Sigmoid colon (tissue), 7 donors: ENCODE data around the gene PKN2. TPM values are rescaled to one million over a fixed set of nuclear protein-coding genes. Genes with fewer than 3 reads are reported as not detected.

Experiments
- DNase-seq: peaks from one replicate; pipeline ENCODE4 v3.0.0-alpha.2; 2019
- H3K27ac ChIP-seq, 4 donors: fragments of 200-600 bp; sonication (generic); one replicate each; pipeline ENCODE4 v1.5.1; 2016 to 2019; ENCODE audit warnings: mild to moderate bottlenecking in 1 of 4
- H3K27me3 ChIP-seq, 3 donors: fragments of 200-600 bp; sonication (generic); one replicate each; pipeline ENCODE4 v1.5.1; 2019; ENCODE audit warnings: mild to moderate bottlenecking in 1 of 3
- H3K36me3 ChIP-seq, 4 donors: fragments of 200-600 bp; sonication (generic); one replicate each; pipeline ENCODE4 v1.5.1; 2016 to 2019
- H3K4me1 ChIP-seq, 4 donors: fragments of 200-600 bp; sonication (generic); one replicate each; pipeline ENCODE4 v1.5.1; 2017 to 2019
- H3K4me3 ChIP-seq, 4 donors: fragments of 200-600 bp; sonication (generic); one replicate each; pipeline ENCODE4 v1.5.1; 2017 to 2019; ENCODE audit warnings: mild to moderate bottlenecking in 2 of 4, moderate library complexity in 1 of 4
- H3K9me3 ChIP-seq, 4 donors: fragments of 200-600 bp in 3 of 4; sonication (generic) in 3 of 4; one replicate each; pipeline versions ENCODE4 v1.5.1 to v1.6.1; 2013 to 2019
- CTCF ChIP-seq, 4 experiments: fragments of 450-650 bp in 3 of 4; fragments of 200-600 bp in 1 of 4; IDR thresholded peaks; one replicate each; pipeline ENCODE4 v1.5.1; 2016 to 2019; ENCODE audit warnings: antibody characterized with exemption in 4 of 4, mild to moderate bottlenecking in 3 of 4, moderate library complexity in 2 of 4
- EP300 ChIP-seq, 4 donors: sonication (generic); formaldehyde crosslinking; IDR thresholded peaks; one replicate each; pipeline ENCODE4 v1.6.1; 2017; ENCODE audit warnings: antibody characterized with exemption in 4 of 4
- POLR2A ChIP-seq, 2 donors: fragments of 450-650 bp; IDR thresholded peaks; one replicate each; pipeline ENCODE4 v1.6.1; 2016; ENCODE audit warnings: antibody characterized with exemption in 2 of 2, mild to moderate bottlenecking in 2 of 2, moderate library complexity in 2 of 2
- POLR2AphosphoS5 ChIP-seq, 4 donors: sonication (generic); formaldehyde crosslinking; IDR thresholded peaks; one replicate each; pipeline ENCODE4 v1.6.1; 2017; ENCODE audit warnings: antibody characterized with exemption in 4 of 4
- WGBS, 2 donors: extraction: QIAGEN DNeasy Blood & Tissue Kit; methylation state at CpG; one replicate each; pipeline ENCODE4 v1.1.7; 2013; 5-methylcytosine and 5-hydroxymethylcytosine counted together
- intact Hi-C: fragments of 100-400 bp; cut with DNase I; formaldehyde crosslinking; loops from one replicate; pipeline ENCODE4 v1.15.1; 2023
- polyA plus RNA-seq, 3 donors: library from polyadenylated mRNA; stranded (reverse); fragments of 200-250 nt; gene quantifications; one replicate each; pipeline ENCODE4 v1.2.3, GENCODE V29; 2013
- total RNA-seq, 4 donors: library from RNA; depleted of rRNA; stranded (reverse); fragments of >200 nt; gene quantifications; one replicate each; pipeline ENCODE4 v1.1.0, GENCODE V29; 2016
- donor health status: healthy with polysubstance abuse.
- donor health status: Bipolar disorder and iron deficiency.
- donor health status: healthy.

Gene PKN2
- total and polyA plus RNA-seq, 7 donors: 9.6 to 43.4 (median 25.5) TPM

- WGBS, 2 donors: 53 to 80% methylated on average over 3 of the region's 3 CpGs
- Histone ChIP-seq H3K27me3 (no peaks in the 10 kb centered on the region), H3K27ac (no peak overlapping the region), H3K4me3 (no peak overlapping the region), H3K36me3 (no peaks in the 10 kb centered on the region), H3K9me3 (no peaks in the 10 kb centered on the region), H3K4me1 (no peaks in the 10 kb centered on the region)
- TF ChIP-seq POLR2A (IDR thresholded peaks at IDR 0.05) (no peak), CTCF (IDR thresholded peaks at IDR 0.05) (no peak), POLR2AphosphoS5 (IDR thresholded peaks at IDR 0.05) (no peak), EP300 (IDR thresholded peaks at IDR 0.05) (no peak)
- no peak for DNase-seq
- intact Hi-C loops: loop anchor here (5.0 kb wide), 1 partner anchor 219 kb away; no protein-coding TSS in a partner anchor
These were observed 25.7 kb upstream of the PKN2 start for GRCh38 chr1:88658419-88658818.

- intact Hi-C loops: loop anchor here (5.0 kb wide), 1 partner anchor 218 kb away; no protein-coding TSS in a partner anchor
These were observed 24.5 kb upstream of the PKN2 start for GRCh38 chr1:88659552-88659951.

GRCh38 chr1:88661188-88661587, 22.9 kb upstream of the PKN2 start:
- no peaks in the 10 kb centered on the region for H3K36me3 ChIP-seq
- WGBS, 2 donors: 55 to 75% methylated on average over 4 of the region's 4 CpGs
- H3K4me1 ChIP-seq: no peaks in the 10 kb centered on the region
- no peaks in the 10 kb centered on the region for H3K9me3 ChIP-seq
- intact Hi-C loops: no loop called here
- H3K27me3 ChIP-seq: no peaks in the 10 kb centered on the region
- H3K4me3 ChIP-seq: no peak overlapping the region
- no peak for DNase-seq
- no peak for TF ChIP-seq POLR2A (IDR thresholded peaks at IDR 0.05)
- TF ChIP-seq CTCF (IDR thresholded peaks at IDR 0.05): no peak
- TF ChIP-seq EP300 (IDR thresholded peaks at IDR 0.05): no peak
- TF ChIP-seq POLR2AphosphoS5 (IDR thresholded peaks at IDR 0.05): no peak
- H3K27ac ChIP-seq: no peak overlapping the region

More at GRCh38 chr1:88659552-88659951, 24.5 kb upstream of the PKN2 start:
- Histone ChIP-seq H3K27ac (no peak overlapping the region), H3K4me3 (no peak overlapping the region), H3K9me3 (no peaks in the 10 kb centered on the region), H3K4me1 (no peaks in the 10 kb centered on the region), H3K27me3 (no peaks in the 10 kb centered on the region), H3K36me3 (no peaks in the 10 kb centered on the region)
- DNase-seq: no peak
- no peak for TF ChIP-seq CTCF (IDR thresholded peaks at IDR 0.05)
- no peak for TF ChIP-seq EP300 (IDR thresholded peaks at IDR 0.05)
- TF ChIP-seq POLR2AphosphoS5 (IDR thresholded peaks at IDR 0.05): no peak
- TF ChIP-seq POLR2A (IDR thresholded peaks at IDR 0.05): no peak

GRCh38 chr1:88661951-88662699, 21.9 kb upstream of the PKN2 start:
- H3K4me3 ChIP-seq: no peak overlapping the region
- no peak for DNase-seq
- no peak overlapping the region for H3K27ac ChIP-seq
- H3K4me1 ChIP-seq: no peaks in the 10 kb centered on the region
- no peaks in the 10 kb centered on the region for H3K9me3 ChIP-seq
- TF ChIP-seq EP300 (IDR thresholded peaks at IDR 0.05) (no peak), POLR2AphosphoS5 (IDR thresholded peaks at IDR 0.05) (no peak), CTCF (IDR thresholded peaks at IDR 0.05) (no peak), POLR2A (IDR thresholded peaks at IDR 0.05) (no peak)
- no peaks in the 10 kb centered on the region for H3K36me3 ChIP-seq
- intact Hi-C loops: no loop called here
- H3K27me3 ChIP-seq: no peaks in the 10 kb centered on the region
- WGBS, 2 donors: 38 to 40% methylated on average over 2 of the region's 2 CpGs
